ENCODE measurements around the gene PPP1R9B. TPM values are rescaled to one million over a fixed set of nuclear protein-coding genes. Genes with fewer than 3 reads are reported as not detected.

Gene PPP1R9B
- total RNA-seq, 1 experiment from 2014 or later = 69.4 TPM

GRCh38 chr17:50130559-50131305 is 19.7 kb downstream of the PPP1R9B start:
- Histone ChIP-seq H3K9me3 (replicated peaks) (no peaks in the 10 kb centered on the region; the same call in 1 of the 2 replicates), H3K4me1 (replicated peaks) (peaks cover 18% of the 10 kb centered on the region), H3K27me3 (replicated peaks) (peaks cover 16% of the 10 kb centered on the region), H3K36me3 (peaks cover 36% of the 10 kb centered on the region), H3K4me3 (no peak overlapping the region), H3K27ac (no peak overlapping the region)
- DNase-seq (ENCODE audit: low read depth in 1 of 2, low spot score in 2 of 2) = no peak

- DNase-seq (ENCODE audit: low read depth in 1 of 2, low spot score in 2 of 2) = no peak
- peak within 1 kb of the TSS; percentile 34 for H3K4me3 ChIP-seq
- H3K27me3 ChIP-seq (replicated peaks) = peaks cover 16% of the 10 kb centered on the region
- H3K36me3 ChIP-seq = peaks cover 31% of the 10 kb centered on the region
- peaks cover 18% of the 10 kb centered on the region for H3K4me1 ChIP-seq (replicated peaks)
- H3K27ac ChIP-seq = no peak within 1 kb of the TSS
- no peaks in the 10 kb centered on the region; the same call in 1 of the 2 replicates for H3K9me3 ChIP-seq (replicated peaks)
Observed at GRCh38 chr17:50129728-50130558, 20.5 kb downstream of the PPP1R9B start, which contains the start of gene SAMD14. TSS of gene SAMD14 (minus strand) at chr17:50130160. CDS start at chr17:50124959, 5,201 bp downstream.

- Histone ChIP-seq H3K4me3 (peak overlapping the region; percentile 34), H3K27ac (no peak overlapping the region)
Observed at GRCh38 chr17:50129353-50129727, 21.1 kb downstream of the PPP1R9B start.

GRCh38 chr17:50128441-50129352 is 21.8 kb downstream of the PPP1R9B start:
- Histone ChIP-seq H3K27me3 (replicated peaks) (peaks cover 16% of the 10 kb centered on the region), H3K4me1 (replicated peaks) (peaks cover 21% of the 10 kb centered on the region), H3K36me3 (peaks cover 20% of the 10 kb centered on the region), H3K4me3 (no peak overlapping the region), H3K27ac (no peak overlapping the region), H3K9me3 (replicated peaks) (no peaks in the 10 kb centered on the region; the same call in 1 of the 2 replicates)
- DNase-seq (ENCODE audit: low read depth in 1 of 2, low spot score in 2 of 2) = no peak

More at GRCh38 chr17:50129353-50129727, 21.1 kb downstream of the PPP1R9B start:
- no peak for DNase-seq (ENCODE audit: low read depth in 1 of 2, low spot score in 2 of 2)
- peaks cover 18% of the 10 kb centered on the region for H3K4me1 ChIP-seq (replicated peaks)
- H3K9me3 ChIP-seq (replicated peaks) = no peaks in the 10 kb centered on the region; the same call in 1 of the 2 replicates
- peaks cover 25% of the 10 kb centered on the region for H3K36me3 ChIP-seq
- H3K27me3 ChIP-seq (replicated peaks) = peaks cover 16% of the 10 kb centered on the region

GRCh38 chr17:50127697-50128361 is 22.6 kb downstream of the PPP1R9B start:
- H3K4me1 ChIP-seq (replicated peaks) = peaks cover 17% of the 10 kb centered on the region
- H3K27ac ChIP-seq = no peak overlapping the region
- H3K27me3 ChIP-seq (replicated peaks) = peaks cover 16% of the 10 kb centered on the region
- no peak for DNase-seq (ENCODE audit: low read depth in 1 of 2, low spot score in 2 of 2)
- H3K9me3 ChIP-seq (replicated peaks) = no peaks in the 10 kb centered on the region; the same call in 1 of the 2 replicates
- peaks cover 12% of the 10 kb centered on the region for H3K36me3 ChIP-seq
- H3K4me3 ChIP-seq = no peak overlapping the region

GRCh38 chr17:50125420-50125997 is 25.0 kb downstream of the PPP1R9B start:
- H3K9me3 ChIP-seq (replicated peaks) = no peaks in the 10 kb centered on the region; the same call in 1 of the 2 replicates
- H3K27ac ChIP-seq = no peak overlapping the region
- H3K36me3 ChIP-seq = 0 out of 2 replicates have a peak, but pooled peaks cover 2% of the 10 kb centered on the region
- no peak overlapping the region for H3K4me3 ChIP-seq
- H3K27me3 ChIP-seq (replicated peaks) = peaks cover 16% of the 10 kb centered on the region
- no peak for DNase-seq (ENCODE audit: low read depth in 1 of 2, low spot score in 2 of 2)
- peaks cover 14% of the 10 kb centered on the region for H3K4me1 ChIP-seq (replicated peaks)

- Histone ChIP-seq H3K36me3 (no peaks in the 10 kb centered on the region), H3K27me3 (replicated peaks) (peaks cover 10% of the 10 kb centered on the region), H3K4me3 (no peak overlapping the region), H3K9me3 (replicated peaks) (no peaks in the 10 kb centered on the region; the same call in 1 of the 2 replicates), H3K4me1 (replicated peaks) (peaks cover 10% of the 10 kb centered on the region), H3K27ac (no peak overlapping the region)
- no peak for DNase-seq (ENCODE audit: low read depth in 1 of 2, low spot score in 2 of 2)
Observed at GRCh38 chr17:50123649-50124349, 26.7 kb downstream of the PPP1R9B start.

- Histone ChIP-seq H3K4me1 (replicated peaks) (peaks cover 10% of the 10 kb centered on the region), H3K4me3 (no peak overlapping the region), H3K27ac (no peak overlapping the region), H3K36me3 (no peaks in the 10 kb centered on the region), H3K9me3 (replicated peaks) (no peaks in the 10 kb centered on the region), H3K27me3 (replicated peaks) (peaks cover 5% of the 10 kb centered on the region)
- DNase-seq (ENCODE audit: low read depth in 1 of 2, low spot score in 2 of 2) = no peak
Observed at GRCh38 chr17:50122945-50123344, 27.5 kb downstream of the PPP1R9B start.

- Histone ChIP-seq H3K9me3 (replicated peaks) (no peaks in the 10 kb centered on the region), H3K36me3 (no peaks in the 10 kb centered on the region), H3K4me3 (no peak overlapping the region), H3K27ac (no peak overlapping the region), H3K27me3 (replicated peaks) (peaks cover 14% of the 10 kb centered on the region), H3K4me1 (replicated peaks) (peaks cover 12% of the 10 kb centered on the region)
- DNase-seq (ENCODE audit: low read depth in 1 of 2, low spot score in 2 of 2) = no peak
Observed at GRCh38 chr17:50120475-50121253, 29.8 kb downstream of the PPP1R9B start.

- peaks cover 14% of the 10 kb centered on the region for H3K27me3 ChIP-seq (replicated peaks)
- H3K9me3 ChIP-seq (replicated peaks) = no peaks in the 10 kb centered on the region
- no peak overlapping the region for H3K27ac ChIP-seq
- no peak for DNase-seq (ENCODE audit: low read depth in 1 of 2, low spot score in 2 of 2)
- H3K4me1 ChIP-seq (replicated peaks) = peaks cover 10% of the 10 kb centered on the region
- no peak overlapping the region for H3K4me3 ChIP-seq
- H3K36me3 ChIP-seq = no peaks in the 10 kb centered on the region
Observed at GRCh38 chr17:50118828-50119218, 31.7 kb downstream of the PPP1R9B start.

GRCh38 chr17:50118076-50118827 is 32.2 kb downstream of the PPP1R9B start:
- DNase-seq (ENCODE audit: low read depth in 1 of 2, low spot score in 2 of 2) = no peak
- Histone ChIP-seq H3K4me3 (no peak overlapping the region), H3K27ac (no peak overlapping the region), H3K4me1 (replicated peaks) (peaks cover 5% of the 10 kb centered on the region; the same call in 1 of the 2 replicates), H3K27me3 (replicated peaks) (peaks cover 14% of the 10 kb centered on the region), H3K36me3 (no peaks in the 10 kb centered on the region), H3K9me3 (replicated peaks) (no peaks in the 10 kb centered on the region)
